Measurements from ENCODE around the gene B3GALNT2.
A peak's percentile ranks its signal among the peaks of the same experiment; 100 is the strongest.

The B3GALNT2 gene

GRCh38 chr1:235450886-235451483, 53.3 kb downstream of the B3GALNT2 start:
- no peak for DNase-seq

DNA sequence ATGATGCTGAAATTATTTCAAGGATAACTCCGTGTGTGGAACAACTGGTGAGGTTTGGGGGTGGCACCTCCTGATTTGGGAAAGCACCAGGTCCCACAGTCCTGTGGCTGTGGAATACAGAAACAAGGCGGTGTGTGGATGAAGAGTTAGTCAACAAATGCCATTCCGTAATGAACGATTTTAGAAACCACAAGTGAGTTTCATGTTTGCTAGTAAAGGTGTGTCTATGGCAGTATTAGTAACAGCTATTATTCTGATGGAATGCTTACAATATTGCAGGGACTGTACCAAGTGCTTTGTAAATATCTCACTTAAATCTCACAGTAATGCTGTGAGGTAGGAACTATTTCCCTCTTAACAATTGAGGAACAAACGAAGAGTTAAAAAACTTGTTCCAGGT, 53.8 kb downstream of the B3GALNT2 start:
- DNase-seq = no peak

DNA sequence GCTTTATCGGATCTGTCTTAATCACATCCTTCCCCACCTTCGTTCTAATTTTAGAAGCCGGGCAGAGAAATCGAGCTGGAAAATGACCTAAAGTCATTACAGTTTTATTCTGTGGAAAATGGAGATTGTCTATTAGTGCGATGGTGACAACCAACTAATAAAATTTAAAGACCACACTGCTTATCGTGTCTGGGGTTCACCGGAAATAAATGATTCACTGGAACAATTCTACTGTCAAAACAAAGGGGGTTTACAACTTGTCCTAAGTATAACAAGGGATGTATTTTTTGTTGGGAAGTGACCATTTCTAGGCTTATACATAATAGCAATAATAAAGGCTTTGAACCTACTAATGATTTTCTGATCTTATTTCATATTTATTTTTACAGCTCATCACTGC, 55.6 kb downstream of the B3GALNT2 start:
- no peak for DNase-seq

- DNase-seq = peak; percentile 55
Observed at GRCh38 chr1:235442788-235443429, 61.3 kb downstream of the B3GALNT2 start.

GRCh38 chr1:235441159-235441685, 63.0 kb downstream of the B3GALNT2 start:
- no peak for DNase-seq

DNA sequence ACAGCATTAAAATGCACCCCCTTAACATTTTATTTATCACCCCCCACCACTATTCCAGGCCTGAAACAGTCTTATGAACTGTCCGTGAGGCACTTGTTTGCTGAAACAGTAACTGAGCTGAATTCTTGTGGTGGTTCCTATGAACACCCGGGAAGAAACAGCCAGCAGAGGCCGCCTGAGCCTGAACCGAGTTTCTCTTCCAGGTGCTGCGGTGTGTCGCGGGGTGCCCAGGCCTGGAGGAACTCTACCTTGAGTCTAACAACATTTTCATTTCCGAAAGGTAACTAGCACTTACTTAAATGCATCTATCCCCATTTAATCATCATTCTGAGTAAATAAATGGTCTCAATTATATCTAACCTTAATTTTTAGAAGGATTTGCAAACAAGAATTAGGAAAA, 70.3 kb downstream of the B3GALNT2 start:
- DNase-seq = no peak

DNA sequence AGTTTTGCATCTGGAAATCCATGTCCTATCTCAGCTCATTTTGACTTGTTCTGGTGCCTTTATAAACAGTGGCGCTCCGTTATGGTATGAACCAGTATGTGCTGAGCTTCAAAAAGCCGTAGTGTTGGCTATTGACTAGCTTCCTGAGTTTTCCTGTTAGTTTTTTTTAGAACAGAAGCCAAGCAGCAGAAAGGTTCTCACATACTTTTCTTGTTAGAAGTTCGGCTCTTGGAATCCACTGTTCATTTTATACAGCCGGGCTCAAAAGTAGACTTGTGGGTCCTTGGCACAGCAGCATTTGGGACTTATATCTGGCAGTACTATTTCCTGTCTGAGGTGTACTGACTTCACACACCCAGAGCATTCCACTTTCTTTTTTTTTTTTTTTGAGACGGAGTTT, 73.3 kb downstream of the B3GALNT2 start:
- no peak for DNase-seq

GRCh38 chr1:235429143-235429542, 75.1 kb downstream of the B3GALNT2 start:
- DNase-seq = no peak

- DNase-seq = no peak
Observed at GRCh38 chr1:235427447-235427846, 76.8 kb downstream of the B3GALNT2 start.

- no peak for DNase-seq
Observed at GRCh38 chr1:235426680-235427079, 77.6 kb downstream of the B3GALNT2 start.

DNA sequence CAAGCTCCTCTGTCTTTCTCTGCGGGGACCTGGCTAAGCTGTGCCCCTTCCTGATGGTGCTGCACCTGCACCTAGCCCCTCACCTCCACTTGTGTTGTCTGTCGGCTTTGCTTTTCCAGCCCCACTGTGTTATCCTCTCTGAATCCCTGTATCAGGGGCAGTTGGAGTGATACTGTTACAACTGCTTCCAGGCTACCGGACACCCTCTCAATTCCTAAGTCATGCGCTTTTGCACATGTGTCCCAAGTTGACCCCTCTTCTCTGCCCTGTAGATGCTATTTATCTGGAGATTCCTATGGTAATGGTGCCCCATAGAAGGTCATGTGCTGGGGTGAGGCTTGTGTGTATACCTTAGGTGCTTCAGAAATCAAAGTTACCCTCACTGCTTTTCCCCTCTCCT, 78.1 kb downstream of the B3GALNT2 start:
- DNase-seq = no peak

DNA sequence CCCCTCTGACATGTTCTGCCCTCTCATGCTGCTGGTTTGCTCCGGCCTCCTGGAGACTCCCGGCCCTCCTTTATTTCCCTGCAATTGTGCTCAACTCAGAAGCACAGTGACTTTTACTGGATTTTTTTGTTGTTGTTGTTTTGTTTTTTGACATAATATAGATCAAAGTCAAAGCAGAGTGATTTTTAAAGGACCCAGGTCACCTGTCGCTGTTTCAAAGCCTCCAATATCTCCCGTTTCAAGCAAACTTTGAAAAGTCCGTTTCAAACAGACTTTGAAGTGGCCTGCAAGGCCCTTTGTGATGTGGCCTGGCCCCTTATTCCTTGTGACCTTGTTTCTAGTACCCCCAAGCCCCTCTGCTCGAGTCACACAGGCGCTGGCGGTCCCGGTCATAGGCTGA, 78.9 kb downstream of the B3GALNT2 start:
- no peak for DNase-seq

DNA sequence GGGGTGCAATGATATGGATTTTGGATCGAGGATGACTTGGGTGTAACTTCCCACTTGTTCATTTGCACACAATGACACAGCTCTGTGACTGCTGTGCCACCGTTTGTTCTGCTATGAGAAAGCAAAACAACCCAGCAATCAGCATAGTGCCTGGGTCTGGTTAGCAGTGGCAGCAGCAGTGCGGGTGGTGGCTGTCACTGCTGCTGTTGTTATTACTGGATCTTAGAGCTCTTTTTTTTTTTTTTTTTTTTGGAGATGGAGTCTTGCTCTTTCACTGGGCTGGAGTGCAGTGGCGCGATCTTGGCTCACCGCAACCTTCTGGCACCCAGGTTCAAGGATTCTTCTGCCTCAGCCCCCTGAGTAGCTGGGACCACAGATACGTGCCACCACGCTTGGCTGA, 80.2 kb downstream of the B3GALNT2 start:
- DNase-seq = no peak

- no peak for DNase-seq
Observed at GRCh38 chr1:235423214-235423652, 81.0 kb downstream of the B3GALNT2 start.

GRCh38 chr1:235421751-235422150, 82.5 kb downstream of the B3GALNT2 start:
- no peak for DNase-seq

- peak; percentile 44 for DNase-seq
Observed at GRCh38 chr1:235417086-235417697, 87.1 kb downstream of the B3GALNT2 start.

- no peak for DNase-seq
Observed at GRCh38 chr1:235416662-235417049, 87.6 kb downstream of the B3GALNT2 start.

GRCh38 chr1:235415008-235415904, 89.0 kb downstream of the B3GALNT2 start:
- peak; percentile 55 for DNase-seq

DNA sequence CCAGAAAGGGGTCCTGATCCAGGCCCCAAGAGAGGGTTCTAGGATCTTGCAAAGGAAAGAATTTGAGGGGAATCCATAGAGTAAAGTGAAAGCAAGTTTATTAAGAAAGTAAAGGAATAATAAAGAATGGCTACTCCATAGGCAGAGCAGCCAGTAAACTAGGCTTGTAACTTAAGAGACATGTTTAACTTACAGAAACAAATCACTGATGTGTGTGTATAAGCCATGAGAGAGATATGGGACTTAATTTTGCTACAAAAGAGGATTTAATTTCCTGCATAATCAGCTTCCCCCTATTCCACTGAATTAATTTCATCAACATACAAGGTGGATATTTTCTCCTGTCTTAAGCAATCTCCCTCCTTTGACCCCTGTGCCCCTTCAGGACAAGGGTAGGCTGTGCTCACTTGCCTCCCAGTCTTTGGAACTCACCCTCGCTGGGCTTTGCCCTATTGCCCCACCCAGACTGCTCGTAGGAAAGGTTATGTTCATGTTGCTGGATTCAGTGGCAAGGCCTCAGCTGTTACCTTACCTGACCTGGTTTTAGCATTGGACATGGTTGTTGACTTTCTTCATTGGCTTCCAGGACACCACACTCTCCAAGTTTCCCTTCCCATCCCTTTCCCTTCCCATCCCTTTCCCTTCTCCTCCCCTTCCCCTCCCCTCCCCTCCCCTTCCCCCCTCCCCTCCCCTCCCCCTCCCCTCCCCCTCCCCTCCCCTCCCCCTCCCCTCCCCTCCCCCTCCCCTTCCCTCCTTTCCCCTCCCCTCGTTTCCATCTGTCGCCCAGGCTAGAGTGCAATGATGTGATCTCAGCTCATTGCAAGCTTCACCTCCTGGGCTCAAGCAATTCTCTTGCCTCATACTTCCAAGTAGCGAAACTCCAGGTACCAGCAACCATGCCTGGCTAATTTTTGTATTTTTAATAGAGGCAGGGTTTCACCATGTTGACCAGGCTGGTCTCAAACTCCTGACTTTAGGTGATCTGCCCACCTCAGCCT, 92.5 kb downstream of the B3GALNT2 start:
- DNase-seq = no peak

- DNase-seq = no peak
Observed at GRCh38 chr1:235410467-235410866, 93.8 kb downstream of the B3GALNT2 start.

DNA sequence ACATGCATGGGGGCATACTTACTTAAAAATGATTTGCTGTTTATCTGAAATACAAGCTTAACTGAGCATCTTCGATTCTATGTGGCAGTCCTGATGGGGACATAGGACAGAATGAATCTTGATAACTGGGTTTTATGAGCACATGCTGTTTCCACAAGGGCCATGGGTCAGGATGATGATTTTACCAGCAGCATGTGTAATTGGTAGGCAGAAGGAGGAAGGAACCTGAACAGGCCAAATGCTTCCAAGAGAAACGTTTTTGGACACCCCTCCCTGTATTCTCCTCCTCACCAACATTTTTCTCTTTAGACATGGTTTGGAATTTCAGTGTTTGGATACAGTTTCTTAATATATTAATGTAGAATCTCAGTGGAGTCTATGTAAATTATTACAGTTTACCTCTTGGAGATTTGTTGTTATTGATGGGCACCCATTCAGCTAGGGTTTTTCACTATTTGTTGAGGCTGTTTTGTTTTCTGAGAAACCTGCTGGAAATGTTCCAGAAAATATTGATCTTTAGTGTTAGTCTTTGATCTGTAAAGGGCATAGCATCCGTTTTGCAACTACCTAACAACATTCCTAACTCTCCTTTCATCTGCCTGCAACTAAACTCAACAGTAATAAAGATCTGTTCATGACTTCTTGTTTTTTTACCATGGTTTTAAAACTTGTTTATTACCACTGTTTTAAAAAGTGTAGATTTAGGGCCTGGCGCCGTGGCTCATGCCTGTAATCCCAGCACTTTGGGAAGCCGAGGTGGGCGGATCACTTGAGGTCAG, 95.0 kb downstream of the B3GALNT2 start:
- no peak for DNase-seq

All from kidney glomerular epithelial cell (primary cell).